ENCODE results near the gene PTPRD.

The PTPRD gene

GRCh38 chr9:9283159-9283986 is 1329.4 kb downstream of the PTPRD start:
- Histone ChIP-seq H3K4me2 (ENCODE audit: low read length) (no peak overlapping the region), H3K27me3 (ENCODE audit: control insufficient read depth, low read length) (no peaks in the 10 kb centered on the region), H4K20me1 (ENCODE audit: control insufficient read depth, insufficient read depth, low read depth, low read length) (no peaks in the 10 kb centered on the region), H3K79me2 (ENCODE audit: control insufficient read depth, low read length) (no peaks in the 10 kb centered on the region), H3K9me3 (ENCODE audit: control insufficient read depth, insufficient read depth, low read length) (no peaks in the 10 kb centered on the region), H3K27ac (ENCODE audit: low read depth, low read length) (no peak overlapping the region), H3K4me1 (ENCODE audit: control insufficient read depth, low read length) (no peaks in the 10 kb centered on the region), H3K4me3 (ENCODE audit: low read length) (no peak overlapping the region), H3K9me2 (replicated peaks; ENCODE audit: control insufficient read depth, low read length) (no peaks in the 10 kb centered on the region), H3F3A (ENCODE audit: control insufficient read depth, insufficient read depth) (no peaks in the 10 kb centered on the region), H3K36me3 (ENCODE audit: control insufficient read depth, low read length) (no peaks in the 10 kb centered on the region)
- TF ChIP-seq EZH2phosphoT487 (IDR thresholded peaks at IDR 0.05; ENCODE audit: borderline replicate concordance, low read length), result no peak
- TF ChIP-seq CTCF (IDR thresholded peaks at IDR 0.05; ENCODE audit: low read depth, low read length, poor library complexity, severe bottlenecking), result no peak

GRCh38 chr9:9275601-9276000 is 1337.2 kb downstream of the PTPRD start:
- H3K4me1 ChIP-seq (ENCODE audit: control insufficient read depth, low read length), result no peaks in the 10 kb centered on the region
- H3K27ac ChIP-seq (ENCODE audit: low read depth, low read length), result no peak overlapping the region
- no peaks in the 10 kb centered on the region for H3K9me2 ChIP-seq (replicated peaks; ENCODE audit: control insufficient read depth, low read length)
- no peaks in the 10 kb centered on the region for H3K36me3 ChIP-seq (ENCODE audit: control insufficient read depth, low read length)
- H3K9me3 ChIP-seq (ENCODE audit: control insufficient read depth, insufficient read depth, low read length), result no peaks in the 10 kb centered on the region
- no peak overlapping the region for H3K4me3 ChIP-seq (ENCODE audit: low read length)
- H4K20me1 ChIP-seq (ENCODE audit: control insufficient read depth, insufficient read depth, low read depth, low read length), result no peaks in the 10 kb centered on the region
- no peak overlapping the region for H3K4me2 ChIP-seq (ENCODE audit: low read length)
- TF ChIP-seq CTCF (IDR thresholded peaks at IDR 0.05; ENCODE audit: low read depth, low read length, poor library complexity, severe bottlenecking) (no peak), EZH2phosphoT487 (IDR thresholded peaks at IDR 0.05; ENCODE audit: borderline replicate concordance, low read length) (no peak)
- H3K79me2 ChIP-seq (ENCODE audit: control insufficient read depth, low read length), result no peaks in the 10 kb centered on the region
- no peaks in the 10 kb centered on the region for H3K27me3 ChIP-seq (ENCODE audit: control insufficient read depth, low read length)
- no peaks in the 10 kb centered on the region for H3F3A ChIP-seq (ENCODE audit: control insufficient read depth, insufficient read depth)

- no peaks in the 10 kb centered on the region for H3K36me3 ChIP-seq (ENCODE audit: control insufficient read depth, low read length)
- TF ChIP-seq EZH2phosphoT487 (IDR thresholded peaks at IDR 0.05; ENCODE audit: borderline replicate concordance, low read length), result no peak
- no peak for TF ChIP-seq CTCF (IDR thresholded peaks at IDR 0.05; ENCODE audit: low read depth, low read length, poor library complexity, severe bottlenecking)
Observed at GRCh38 chr9:9257999-9258498, 1354.8 kb downstream of the PTPRD start.

More at GRCh38 chr9:9257999-9258498, 1354.8 kb downstream of the PTPRD start:
- H3K4me1 ChIP-seq (ENCODE audit: control insufficient read depth, low read length), result no peaks in the 10 kb centered on the region
- H3K9me2 ChIP-seq (replicated peaks; ENCODE audit: control insufficient read depth, low read length), result no peaks in the 10 kb centered on the region
- H4K20me1 ChIP-seq (ENCODE audit: control insufficient read depth, insufficient read depth, low read depth, low read length), result no peaks in the 10 kb centered on the region
- no peak overlapping the region for H3K4me3 ChIP-seq (ENCODE audit: low read length)
- no peaks in the 10 kb centered on the region for H3K79me2 ChIP-seq (ENCODE audit: control insufficient read depth, low read length)
- H3K9me3 ChIP-seq (ENCODE audit: control insufficient read depth, insufficient read depth, low read length), result no peaks in the 10 kb centered on the region; the same call in 1 of the 2 replicates
- no peaks in the 10 kb centered on the region for H3K27me3 ChIP-seq (ENCODE audit: control insufficient read depth, low read length)
- no peak overlapping the region for H3K4me2 ChIP-seq (ENCODE audit: low read length)
- no peaks in the 10 kb centered on the region for H3F3A ChIP-seq (ENCODE audit: control insufficient read depth, insufficient read depth)
- H3K27ac ChIP-seq (ENCODE audit: low read depth, low read length), result no peak overlapping the region

All from DOHH2 (cell line).